IPS DF 6.9 (cell line): ENCODE data around the gene UNKL.
"Not testable (repeated sequence)": the region's sequence is repeated elsewhere in the genome, so short reads cannot be mapped to it uniquely, and the experiment has no call there.

Source experiments
- DNase-seq: peaks from one replicate; pipeline ENCODE4 v3.0.0-alpha.2; 2013; ENCODE audit warnings: low read depth, low spot score
- H3K27ac ChIP-seq: one replicate; pipeline ENCODE4 v1.5.1; 2013; ENCODE audit warnings: low read length, control low read depth
- H3K27me3 ChIP-seq: 2 replicates; pipeline ENCODE4 v1.6.1; 2013; ENCODE audit warnings: mild to moderate bottlenecking, low read length; ENCODE audit not compliant: control insufficient read depth, insufficient read depth
- H3K36me3 ChIP-seq: 2 replicates; pipeline ENCODE4 v1.6.1; 2013; ENCODE audit warnings: low read length; ENCODE audit not compliant: control insufficient read depth, insufficient read depth
- H3K4me1 ChIP-seq: 2 replicates; pipeline ENCODE4 v1.6.1; 2013; ENCODE audit warnings: low read length; ENCODE audit not compliant: control insufficient read depth, insufficient read depth
- H3K4me3 ChIP-seq: 2 replicates; pipeline ENCODE4 v1.5.1; 2013; ENCODE audit warnings: mild to moderate bottlenecking, low read length
- H3K9me3 ChIP-seq: 2 replicates; pipeline ENCODE4 v1.6.1; 2013; ENCODE audit warnings: low read length, inconsistent platforms; ENCODE audit not compliant: control insufficient read depth, insufficient read depth
- WGBS: extraction: QIAGEN DNeasy Blood & Tissue Kit; methylation state at CpG from one replicate; pipeline ENCODE4 v1.1.7; 2013; ENCODE audit warnings: mixed read lengths, missing lambda C conversion rate; ENCODE audit not compliant: insufficient read length, insufficient coverage; 5-methylcytosine and 5-hydroxymethylcytosine counted together

The UNKL gene

DNA sequence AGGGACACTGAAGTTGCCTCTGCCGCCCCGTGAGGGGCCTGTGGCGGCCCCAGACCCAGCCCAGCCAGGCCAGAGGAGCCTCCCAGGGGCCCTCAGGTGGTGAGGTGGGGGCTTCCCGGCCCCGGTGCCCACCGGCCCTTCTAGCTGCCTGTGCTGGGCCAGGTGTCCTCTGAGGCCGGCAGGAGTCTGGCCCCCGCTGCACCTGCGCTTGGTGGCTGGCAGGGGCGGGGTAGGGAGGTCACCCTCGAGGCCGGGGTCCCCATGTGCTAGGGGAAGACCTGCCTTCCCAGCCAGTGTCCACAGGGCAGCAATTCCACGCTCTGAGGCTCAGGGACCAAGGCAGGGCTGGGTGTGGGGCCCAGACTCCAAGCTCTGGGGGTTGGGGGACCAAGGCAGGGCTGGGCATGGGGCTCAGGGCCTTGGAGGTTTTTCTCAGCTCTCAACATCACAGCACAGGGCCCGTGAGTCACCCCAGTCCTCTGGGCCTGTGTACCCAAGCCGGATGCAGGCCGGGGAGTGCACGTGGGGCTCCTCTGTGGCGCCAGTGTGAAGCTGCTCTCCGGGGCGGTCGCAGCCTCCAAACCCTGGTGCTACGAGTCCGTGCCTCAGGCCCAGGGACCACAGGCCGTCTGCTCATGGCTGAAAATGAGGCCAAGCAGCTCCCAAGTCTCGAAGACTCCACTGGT, 31.2 kb upstream of the UNKL start:
- no CpG with 5 or more reads among the region's 25 CpGs for WGBS
- H3K9me3 ChIP-seq = no peaks in the 10 kb centered on the region
- H3K27ac ChIP-seq = no peak overlapping the region
- H3K36me3 ChIP-seq = peaks cover 29% of the 10 kb centered on the region
- DNase-seq = no peak
- no peaks in the 10 kb centered on the region for H3K27me3 ChIP-seq
- no peak overlapping the region for H3K4me3 ChIP-seq
- H3K4me1 ChIP-seq = no peaks in the 10 kb centered on the region

DNA sequence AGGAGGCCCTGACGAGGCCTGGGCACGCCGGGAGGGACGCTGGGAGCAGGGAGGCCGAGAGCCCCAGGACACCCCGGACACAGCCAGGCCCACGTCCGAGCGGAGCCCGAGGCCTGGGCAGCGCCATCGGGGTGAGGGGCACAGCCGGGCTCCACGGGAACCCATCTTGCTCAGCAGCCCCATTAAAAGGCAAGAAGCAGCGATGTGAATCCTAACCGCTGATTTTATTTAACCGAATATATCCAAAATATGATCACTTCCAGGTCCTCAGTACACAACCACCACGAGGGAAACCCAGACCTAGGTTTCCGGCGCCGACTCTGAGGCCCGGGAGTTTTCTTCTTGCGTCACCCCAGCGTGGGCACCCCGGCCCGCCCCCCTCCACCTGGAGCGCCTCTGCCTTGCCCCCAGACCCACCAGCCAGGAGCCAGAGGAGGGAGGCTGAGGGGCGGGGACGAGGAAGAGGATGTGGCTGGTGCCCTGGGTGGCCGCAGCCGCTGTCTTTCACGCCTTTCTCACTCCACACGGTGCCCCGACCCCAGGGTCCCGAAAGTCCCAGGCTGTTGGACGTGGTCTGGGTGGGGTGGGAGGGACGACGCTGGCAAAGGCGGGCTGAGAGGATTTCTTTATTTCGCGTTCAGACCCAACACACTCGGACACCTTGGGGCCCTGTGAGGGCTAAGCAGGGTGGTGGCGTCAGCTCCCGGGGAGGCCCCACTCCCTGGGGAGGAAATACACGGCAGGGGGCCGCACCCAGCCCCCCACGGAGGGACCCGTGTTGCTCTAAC, 30.4 kb upstream of the UNKL start:
- Histone ChIP-seq H3K4me1 (no peaks in the 10 kb centered on the region), H3K27ac (no peak overlapping the region), H3K4me3 (no peak overlapping the region), H3K36me3 (peaks cover 29% of the 10 kb centered on the region), H3K27me3 (no peaks in the 10 kb centered on the region), H3K9me3 (no peaks in the 10 kb centered on the region)
- WGBS = no CpG with 5 or more reads among the region's 48 CpGs
- DNase-seq = no peak

DNA sequence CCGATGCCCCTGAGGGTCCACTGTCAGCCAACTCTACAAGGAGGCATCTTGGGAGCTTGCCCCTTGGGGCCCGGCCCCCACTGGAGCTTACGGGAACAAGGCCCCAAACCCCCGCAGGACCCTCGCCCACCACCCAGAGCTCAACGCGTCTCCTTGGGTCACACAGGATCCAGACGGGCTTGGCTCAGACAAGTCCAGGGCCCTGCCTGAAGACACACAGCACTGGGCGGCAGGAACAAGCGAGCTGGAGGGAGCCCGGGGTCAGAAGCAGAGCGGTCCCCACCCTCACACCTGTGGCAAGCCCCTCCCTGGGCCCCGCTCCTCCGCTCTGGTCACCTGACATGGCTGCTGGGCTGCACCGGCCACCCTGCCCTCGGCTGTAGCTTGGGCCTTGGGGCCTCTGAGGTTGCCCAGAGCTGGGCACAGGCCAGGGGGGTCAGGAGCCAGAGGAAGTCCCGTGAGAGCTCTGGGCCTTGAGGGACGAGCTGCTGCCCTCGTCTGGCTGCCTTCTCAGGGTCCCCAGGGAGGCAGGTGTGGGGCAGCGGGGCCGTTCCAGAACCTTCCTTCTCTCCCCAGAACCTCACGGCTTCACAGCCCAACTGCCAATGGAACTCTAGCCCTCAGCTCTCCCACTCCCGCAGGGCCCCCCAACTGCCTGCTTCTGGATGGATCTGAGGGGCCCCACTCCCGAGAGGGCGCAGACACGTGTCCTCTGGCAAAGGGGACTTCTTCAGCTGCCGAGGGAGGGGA, 29.7 kb upstream of the UNKL start, which contains the start of gene CCDC154:
CCDC154 (minus strand) TSS at position 577 of the 750 bp plus-strand sequence; CDS start at position 343, 234 bp downstream.
- no peaks in the 10 kb centered on the region for H3K27me3 ChIP-seq
- no peak for DNase-seq
- H3K27ac ChIP-seq = no peak within 1 kb of the TSS
- H3K9me3 ChIP-seq = no peaks in the 10 kb centered on the region
- peaks cover 26% of the 10 kb centered on the region for H3K36me3 ChIP-seq
- H3K4me3 ChIP-seq = no peak within 1 kb of the TSS
- WGBS = no CpG with 5 or more reads among the region's 27 CpGs
- H3K4me1 ChIP-seq = peaks cover 2% of the 10 kb centered on the region; the same call in 1 of the 2 replicates

DNA sequence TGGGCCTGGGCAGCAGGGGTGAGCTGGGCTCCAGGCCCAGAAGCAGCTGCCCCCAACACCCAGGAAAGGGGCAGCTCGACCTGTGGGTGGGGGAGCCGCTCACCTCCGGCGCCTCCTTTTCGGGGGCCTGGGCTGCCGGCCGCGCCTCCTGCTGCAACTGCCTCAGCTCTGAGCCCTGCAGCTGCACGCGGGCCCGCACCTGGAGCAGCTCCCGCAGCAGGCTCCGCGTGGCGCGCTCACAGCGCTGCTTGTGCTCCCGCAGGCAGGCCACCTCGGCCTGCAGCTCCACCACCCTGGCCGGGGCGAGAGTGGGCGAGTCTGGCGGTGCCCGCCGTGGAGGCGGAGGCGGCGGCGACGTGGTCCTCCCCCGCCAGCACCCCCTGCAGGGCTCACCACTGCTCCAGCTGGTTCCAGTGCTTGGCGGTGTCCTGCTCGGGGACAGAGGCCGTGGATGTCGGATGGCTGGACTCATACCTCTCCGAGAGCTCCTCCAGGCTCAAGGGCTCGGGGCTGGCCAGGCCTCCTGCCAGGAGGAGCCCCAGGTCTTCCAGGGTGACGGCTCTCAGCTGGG, 29.0 kb upstream of the UNKL start:
- H3K27ac ChIP-seq = no peak overlapping the region
- peaks cover 23% of the 10 kb centered on the region for H3K36me3 ChIP-seq
- DNase-seq = no peak
- H3K4me1 ChIP-seq = peaks cover 2% of the 10 kb centered on the region; the same call in 1 of the 2 replicates
- no peaks in the 10 kb centered on the region for H3K27me3 ChIP-seq
- H3K9me3 ChIP-seq = no peaks in the 10 kb centered on the region
- whole genome bisulfite sequencing = no CpG with 5 or more reads among the region's 38 CpGs
- H3K4me3 ChIP-seq = no peak overlapping the region

DNA sequence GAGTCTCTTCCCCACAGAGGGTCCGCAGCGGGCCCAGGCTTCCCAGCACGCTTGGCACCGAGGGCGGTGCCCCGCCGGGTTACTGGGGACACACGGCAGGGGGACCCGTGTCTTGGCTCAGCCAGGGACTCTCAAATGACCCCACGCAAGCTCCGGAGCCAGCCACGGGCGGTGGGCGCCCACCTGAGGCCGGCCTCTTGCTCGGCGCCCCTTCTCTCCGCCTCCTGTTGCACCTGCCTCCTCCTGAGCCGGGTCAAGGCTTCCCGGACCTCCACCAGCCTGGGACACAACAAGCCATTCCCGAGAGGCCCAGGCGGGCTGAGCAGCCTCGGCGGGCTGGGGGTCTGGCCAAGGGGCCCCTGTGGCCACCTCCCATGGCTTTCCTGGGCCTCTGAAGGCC, 28.2 kb upstream of the UNKL start:
- H3K27ac ChIP-seq = no peak overlapping the region
- DNase-seq = no peak
- H3K27me3 ChIP-seq = no peaks in the 10 kb centered on the region
- peaks cover 2% of the 10 kb centered on the region; the same call in 1 of the 2 replicates for H3K4me1 ChIP-seq
- no CpG with 5 or more reads among the region's 24 CpGs for WGBS
- no peaks in the 10 kb centered on the region for H3K9me3 ChIP-seq
- peaks cover 17% of the 10 kb centered on the region for H3K36me3 ChIP-seq
- H3K4me3 ChIP-seq = no peak overlapping the region

DNA sequence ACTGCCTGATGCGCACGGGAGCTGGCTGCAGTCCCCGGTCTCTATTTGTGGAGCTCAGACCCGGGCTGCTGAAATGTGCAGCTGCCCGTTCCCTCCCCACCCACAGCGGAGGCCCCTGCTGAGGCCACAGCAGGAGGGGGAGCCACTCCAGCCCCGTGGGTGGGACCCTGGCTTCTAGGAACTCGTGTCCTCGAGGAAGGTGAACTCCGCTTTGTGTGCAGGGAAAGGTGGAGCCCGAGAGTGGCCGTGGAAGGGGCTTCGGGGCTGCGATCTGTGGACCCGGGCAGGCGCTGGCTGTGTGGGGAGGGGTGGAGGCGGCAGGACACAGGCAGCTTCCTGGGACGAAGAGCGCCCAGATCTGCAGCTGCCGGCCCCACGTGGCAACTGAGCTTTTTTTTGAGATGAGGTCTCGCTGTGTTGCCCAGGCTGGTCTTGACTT, 26.9 kb upstream of the UNKL start:
- Histone ChIP-seq H3K4me3 (no peak overlapping the region), H3K36me3 (peaks cover 8% of the 10 kb centered on the region), H3K4me1 (peaks cover 2% of the 10 kb centered on the region; the same call in 1 of the 2 replicates), H3K27ac (no peak overlapping the region), H3K9me3 (no peaks in the 10 kb centered on the region), H3K27me3 (no peaks in the 10 kb centered on the region)
- WGBS = no CpG with 5 or more reads among the region's 22 CpGs
- no peak for DNase-seq

DNA sequence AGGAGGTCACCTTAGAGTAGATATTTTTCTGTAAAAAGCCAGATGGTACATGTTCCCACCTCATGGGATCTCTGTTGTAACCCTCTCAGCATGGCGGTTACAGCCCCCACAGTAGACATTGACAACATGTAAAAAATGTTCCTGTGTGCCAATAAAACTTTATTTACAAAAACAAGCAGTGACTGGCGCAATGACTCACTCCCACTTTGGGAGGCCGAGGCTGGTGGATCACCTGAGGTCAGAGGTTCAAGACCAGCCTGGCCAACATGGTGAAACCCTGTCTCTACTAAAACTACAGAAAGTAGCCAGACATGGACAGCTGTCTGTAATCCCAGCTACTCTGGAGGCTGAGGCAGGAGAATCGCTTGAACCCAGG, 25.2 kb upstream of the UNKL start:
- not testable (repeated sequence) for H3K27ac ChIP-seq, H3K36me3 ChIP-seq, H3K4me3 ChIP-seq, H3K9me3 ChIP-seq, DNase-seq, H3K27me3 ChIP-seq, H3K4me1 ChIP-seq
- no CpG with 5 or more reads among the region's 4 CpGs for WGBS

DNA sequence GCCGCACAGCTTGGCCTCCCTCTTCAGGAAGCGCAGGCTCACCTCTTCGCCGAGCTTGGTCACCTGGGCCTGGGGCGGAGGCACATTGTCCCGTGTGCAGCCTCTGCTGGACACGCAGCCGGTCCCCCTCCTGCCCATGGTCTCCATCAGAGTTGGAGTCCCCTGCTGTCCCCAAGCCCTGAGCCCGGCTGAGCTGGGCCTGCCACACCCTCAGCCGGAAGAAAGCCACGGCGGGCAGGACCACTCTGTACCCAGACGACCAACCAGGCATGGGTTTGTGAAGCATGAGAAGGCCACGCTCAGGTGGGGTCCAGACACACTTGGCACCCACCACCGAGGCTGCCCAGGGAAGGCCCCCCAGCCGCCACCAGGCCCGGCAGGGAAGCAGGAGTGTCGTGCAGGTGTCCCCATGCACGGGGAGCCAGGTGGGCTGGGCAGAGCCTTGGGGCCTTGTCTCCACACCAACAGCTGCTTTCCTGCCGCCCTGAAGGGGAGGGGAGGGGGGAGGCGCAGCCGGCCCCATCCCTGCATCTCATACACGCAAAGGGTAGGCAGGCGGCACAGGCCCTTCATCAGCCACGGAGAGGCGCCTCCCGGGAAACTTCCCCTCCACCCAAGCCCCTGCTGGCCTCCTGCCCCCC, 24.7 kb upstream of the UNKL start:
- WGBS = no CpG with 5 or more reads among the region's 27 CpGs
- no peak overlapping the region for H3K27ac ChIP-seq
- no peaks in the 10 kb centered on the region for H3K27me3 ChIP-seq
- H3K36me3 ChIP-seq = no peaks in the 10 kb centered on the region; the same call in 1 of the 2 replicates
- no peak for DNase-seq
- H3K4me3 ChIP-seq = no peak overlapping the region
- no peaks in the 10 kb centered on the region for H3K9me3 ChIP-seq
- H3K4me1 ChIP-seq = peaks cover 2% of the 10 kb centered on the region; the same call in 1 of the 2 replicates

DNA sequence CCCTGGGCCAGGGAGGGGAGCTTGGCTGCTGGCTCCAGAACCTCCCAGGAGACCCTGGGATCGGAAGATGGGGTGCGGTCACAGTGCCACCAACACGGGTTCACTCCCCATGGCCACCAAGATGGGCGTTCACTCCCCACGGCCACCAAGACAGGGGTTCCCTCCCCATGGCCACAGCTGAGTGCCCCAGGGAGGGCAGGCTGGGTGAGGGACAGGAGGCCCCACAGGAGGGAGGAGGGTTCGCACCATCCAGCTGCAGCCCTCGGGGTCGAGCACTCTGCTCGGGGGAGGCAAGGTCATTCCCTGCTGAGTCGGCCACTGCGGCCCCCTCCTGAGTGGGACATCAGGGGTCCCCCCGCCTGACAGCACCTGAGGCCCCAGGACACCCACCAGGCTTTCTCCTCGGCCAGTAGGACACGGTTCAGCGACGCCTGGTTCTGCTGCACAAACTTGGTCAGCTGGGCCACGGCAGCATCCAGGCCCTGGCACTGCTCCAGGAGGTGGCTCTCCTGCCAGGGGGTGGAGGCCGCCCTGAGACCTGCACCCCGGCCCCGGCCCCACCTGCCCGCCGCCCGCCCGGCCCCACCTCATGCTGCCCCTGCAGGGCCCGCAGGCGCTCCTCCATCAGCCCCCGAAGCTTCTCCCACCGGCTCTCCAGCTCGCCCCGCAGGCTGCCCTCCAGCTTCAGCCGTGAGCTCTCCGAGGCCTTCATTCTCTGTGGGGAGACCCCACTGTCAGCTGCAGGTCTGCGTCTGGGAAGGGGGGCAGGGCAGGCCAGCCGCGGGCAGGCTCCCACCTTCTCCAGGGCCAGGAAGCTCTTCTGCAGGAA, 23.9 kb upstream of the UNKL start:
- Histone ChIP-seq H3K27me3 (no peaks in the 10 kb centered on the region), H3K4me3 (no peak overlapping the region)

More for the DNA sequence above, 23.9 kb upstream of the UNKL start:
- peaks cover 2% of the 10 kb centered on the region; the same call in 1 of the 2 replicates for H3K4me1 ChIP-seq
- H3K9me3 ChIP-seq = no peaks in the 10 kb centered on the region
- no CpG with 5 or more reads among the region's 35 CpGs for WGBS
- DNase-seq = no peak
- H3K36me3 ChIP-seq = no peaks in the 10 kb centered on the region; the same call in 1 of the 2 replicates
- no peak overlapping the region for H3K27ac ChIP-seq
